Right kidney (tissue), 9 donors: ENCODE measurements around the gene MOK.
A peak's percentile ranks its signal among the peaks of the same experiment; 100 is the strongest.
"Not testable (repeated sequence)": the region's sequence is repeated elsewhere in the genome, so short reads cannot be mapped to it uniquely, and the experiment has no call there.

Source experiments
- DNase-seq: peaks from one replicate; pipeline ENCODE4 v3.0.0-alpha.2; 2016
- long read RNA-seq, 8 donors: transcript quantifications; one replicate each; lab custom pipeline, GENCODE V29; 2026

The MOK gene
- long read RNA-seq, donor 1, partial matches to known transcripts, result 0 of 6 reads
- long read RNA-seq, donor 1, other reads (novel, unspliced or antisense), result 0 of 6 reads
- long read RNA-seq, donor 2, partial matches to known transcripts, result 0 of 2 reads
- long read RNA-seq, donor 2, other reads (novel, unspliced or antisense), result 0 of 2 reads
- long read RNA-seq, donor 3, result 0 reads
- long read RNA-seq, donor 4, partial matches to known transcripts, result 0 of 1 reads
- long read RNA-seq, donor 4, other reads (novel, unspliced or antisense), result 0 of 1 reads
- long read RNA-seq, donor 5, partial matches to known transcripts, result 0 of 1 reads
- long read RNA-seq, donor 5, other reads (novel, unspliced or antisense), result 0 of 1 reads
- long read RNA-seq, donor 6, partial matches to known transcripts, result 0 of 3 reads
- long read RNA-seq, donor 6, other reads (novel, unspliced or antisense), result 0 of 3 reads
- long read RNA-seq, donor 7, result 0 reads
- long read RNA-seq, donor 8, result 0 reads

- DNase-seq, result peak; percentile 93
Measured at GRCh38 chr14:102304611-102305506, at the start of gene MOK. Gene MOK (minus strand): TSS chr14:102305164. CDS start chr14:102304968, 196 bp downstream.

- no peak for DNase-seq
Measured at GRCh38 chr14:102353126-102353619, 48.2 kb upstream of the MOK start.

- no peak for DNase-seq
Measured at GRCh38 chr14:102352213-102352612, 47.2 kb upstream of the MOK start.

- not testable (repeated sequence) for DNase-seq
Measured at GRCh38 chr14:102351593-102351992, 46.6 kb upstream of the MOK start.

GRCh38 chr14:102351023-102351422 is 46.1 kb upstream of the MOK start:
- no peak for DNase-seq

- DNase-seq, result no peak
Measured at GRCh38 chr14:102348376-102348775, 43.4 kb upstream of the MOK start.

GRCh38 chr14:102346645-102347044 is 41.7 kb upstream of the MOK start:
- DNase-seq, result no peak

- DNase-seq, result no peak
Measured at GRCh38 chr14:102345232-102345631, 40.3 kb upstream of the MOK start.

- DNase-seq, result no peak
Measured at GRCh38 chr14:102344485-102344884, 39.5 kb upstream of the MOK start.

GRCh38 chr14:102344084-102344483 is 39.1 kb upstream of the MOK start:
- DNase-seq, result no peak

- no peak for DNase-seq
Measured at GRCh38 chr14:102342238-102342637, 37.3 kb upstream of the MOK start.

GRCh38 chr14:102341566-102341965 is 36.6 kb upstream of the MOK start:
- no peak for DNase-seq

GRCh38 chr14:102338724-102339123 is 33.8 kb upstream of the MOK start:
- DNase-seq, result no peak

GRCh38 chr14:102335163-102335562 is 30.2 kb upstream of the MOK start:
- no peak for DNase-seq

- DNase-seq, result no peak
Measured at GRCh38 chr14:102333795-102334705, 29.1 kb upstream of the MOK start.

GRCh38 chr14:102333390-102333789 is 28.4 kb upstream of the MOK start:
- no peak for DNase-seq

- DNase-seq, result no peak
Measured at GRCh38 chr14:102330806-102331205, 25.8 kb upstream of the MOK start.

GRCh38 chr14:102329381-102329780 is 24.4 kb upstream of the MOK start:
- not testable (repeated sequence) for DNase-seq

GRCh38 chr14:102326583-102326982 is 21.6 kb upstream of the MOK start:
- DNase-seq, result no peak

- DNase-seq, result no peak
Measured at GRCh38 chr14:102325791-102326345, 20.9 kb upstream of the MOK start.

GRCh38 chr14:102323102-102323501 is 18.1 kb upstream of the MOK start:
- no peak for DNase-seq
